GM12865 (cell line): ENCODE measurements around the gene WWC1.
A peak's percentile ranks its signal among the peaks of the same experiment; 100 is the strongest.

Experiments
- DNase-seq: peaks from one replicate; pipeline ENCODE4 v3.0.0; 2010; ENCODE audit warnings: low read depth
- H3K4me3 ChIP-seq: 2 replicates; pipeline ENCODE4 v1.5.1; 2011; ENCODE audit warnings: mild to moderate bottlenecking, low read depth, low read length, control low read depth
- TF ChIP-seq, protein P1 (sequence below): IDR thresholded peaks from 2 replicates; pipeline ENCODE4 v1.5.1; 2011; ENCODE audit warnings: low read length, control low read depth, low read depth, inconsistent platforms; ENCODE audit not compliant: insufficient read depth; ENCODE audit errors: missing control alignments

WWC1 gene

GRCh38 chr5:168342151-168342825, 50.8 kb downstream of the WWC1 start:
- DNase-seq = no peak

GRCh38 chr5:168342985-168343384, 51.5 kb downstream of the WWC1 start:
- TF ChIP-seq, protein P1, sequence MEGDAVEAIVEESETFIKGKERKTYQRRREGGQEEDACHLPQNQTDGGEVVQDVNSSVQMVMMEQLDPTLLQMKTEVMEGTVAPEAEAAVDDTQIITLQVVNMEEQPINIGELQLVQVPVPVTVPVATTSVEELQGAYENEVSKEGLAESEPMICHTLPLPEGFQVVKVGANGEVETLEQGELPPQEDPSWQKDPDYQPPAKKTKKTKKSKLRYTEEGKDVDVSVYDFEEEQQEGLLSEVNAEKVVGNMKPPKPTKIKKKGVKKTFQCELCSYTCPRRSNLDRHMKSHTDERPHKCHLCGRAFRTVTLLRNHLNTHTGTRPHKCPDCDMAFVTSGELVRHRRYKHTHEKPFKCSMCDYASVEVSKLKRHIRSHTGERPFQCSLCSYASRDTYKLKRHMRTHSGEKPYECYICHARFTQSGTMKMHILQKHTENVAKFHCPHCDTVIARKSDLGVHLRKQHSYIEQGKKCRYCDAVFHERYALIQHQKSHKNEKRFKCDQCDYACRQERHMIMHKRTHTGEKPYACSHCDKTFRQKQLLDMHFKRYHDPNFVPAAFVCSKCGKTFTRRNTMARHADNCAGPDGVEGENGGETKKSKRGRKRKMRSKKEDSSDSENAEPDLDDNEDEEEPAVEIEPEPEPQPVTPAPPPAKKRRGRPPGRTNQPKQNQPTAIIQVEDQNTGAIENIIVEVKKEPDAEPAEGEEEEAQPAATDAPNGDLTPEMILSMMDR = no peak
- no peak overlapping the region for H3K4me3 ChIP-seq
- DNase-seq = no peak

More at GRCh38 chr5:168342151-168342825, 50.8 kb downstream of the WWC1 start:
- TF ChIP-seq, protein P1 = no peak
- H3K4me3 ChIP-seq = no peak overlapping the region

DNA sequence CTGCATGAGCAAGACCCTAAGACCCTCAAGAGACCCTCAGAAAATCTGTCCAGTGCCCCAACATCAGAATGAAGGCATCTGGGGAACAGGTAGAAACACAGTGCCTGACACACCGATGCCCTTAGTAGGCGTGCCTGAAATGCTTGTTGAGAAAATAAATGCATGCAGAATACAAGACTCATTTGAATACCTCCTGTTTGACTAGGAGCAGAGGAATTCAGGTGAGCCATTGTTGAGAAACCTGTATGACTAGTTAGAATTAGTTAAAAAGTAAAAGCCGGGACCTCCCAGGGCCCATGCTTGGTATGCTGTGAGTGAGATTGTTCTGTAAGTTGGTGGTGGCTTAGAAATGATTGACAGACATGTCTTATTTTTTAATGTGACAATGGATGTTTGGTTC, 55.0 kb downstream of the WWC1 start:
- TF ChIP-seq, protein P1 = no peak
- DNase-seq = no peak
- H3K4me3 ChIP-seq = no peak overlapping the region

DNA sequence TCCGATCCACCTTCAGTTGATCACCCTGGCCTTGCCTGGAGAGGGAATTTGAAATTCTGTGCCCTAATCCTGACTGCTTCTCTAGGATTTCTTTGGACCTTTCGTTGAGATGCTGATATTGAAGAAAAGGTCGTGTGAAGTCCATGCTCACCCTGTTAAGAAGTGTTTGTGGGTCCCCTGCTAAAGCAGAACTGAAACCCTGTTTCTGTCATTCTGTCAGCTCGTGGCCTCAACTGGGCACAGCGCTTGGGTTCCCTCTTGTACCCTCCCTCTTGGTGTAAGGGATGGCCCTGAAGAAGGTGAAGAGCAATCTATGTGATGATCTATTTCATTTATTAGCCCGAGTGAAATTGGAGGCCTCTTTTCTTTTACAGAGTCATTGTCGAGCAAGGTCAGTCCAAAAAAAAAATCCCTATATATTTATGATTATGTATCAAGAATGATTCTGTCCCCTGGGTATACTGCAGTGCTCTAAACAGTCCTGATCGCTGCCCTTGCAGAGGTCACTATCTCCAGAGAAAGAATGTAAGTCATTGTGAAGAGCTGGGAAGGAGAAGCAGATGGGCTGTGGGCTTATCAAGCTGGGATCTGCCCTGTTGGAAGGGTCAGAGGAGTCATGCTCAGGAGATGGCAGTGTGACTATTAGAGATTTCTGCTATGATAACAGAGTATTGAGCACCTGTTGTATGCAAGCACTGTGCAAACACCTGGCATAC, 56.1 kb downstream of the WWC1 start:
- no peak overlapping the region for H3K4me3 ChIP-seq
- TF ChIP-seq, protein P1 = no peak
- peak; percentile 46 for DNase-seq

DNA sequence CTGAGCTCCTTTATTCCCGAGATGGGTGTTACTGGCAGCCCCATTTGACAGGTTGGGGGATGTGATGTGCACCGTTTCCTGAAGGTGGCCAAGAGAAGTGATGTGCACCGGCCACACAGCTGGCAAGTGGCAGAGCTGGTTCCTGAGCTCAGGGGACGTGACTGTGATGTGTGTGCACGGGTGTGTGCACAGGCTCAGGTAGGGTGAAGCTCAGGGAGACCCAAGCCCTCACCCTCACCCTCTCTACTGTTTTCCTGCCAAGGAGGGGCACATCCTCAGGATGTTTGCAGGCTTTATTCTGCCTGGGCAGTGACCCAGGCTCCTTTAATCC, 56.6 kb downstream of the WWC1 start:
- H3K4me3 ChIP-seq = no peak overlapping the region
- TF ChIP-seq, protein P1 = no peak
- DNase-seq = no peak

GRCh38 chr5:168350315-168350714, 58.9 kb downstream of the WWC1 start:
- no peak overlapping the region for H3K4me3 ChIP-seq
- DNase-seq = no peak
- TF ChIP-seq, protein P1 = no peak
